Endothelial cell of umbilical vein (primary cell): Measurements from ENCODE around the gene BSND. TPM values are rescaled to one million over a fixed set of nuclear protein-coding genes. Genes with fewer than 3 reads are reported as not detected.

Experiments used
- BruUV-seq: library from RNA; stranded (reverse); fragments of 400-500 nt; replicated peaks from 2 replicates; lab custom pipeline; 2021; lab: Mats Ljungman, UMichigan
- CTCF ChIA-PET: fragments of 300-600, 350-600 bp; sonication (Branson Sonifier 250); formaldehyde crosslinking; loops from one replicate; lab custom pipeline; 2021; ENCODE audit warnings: antibody characterized with exemption, inconsistent platforms; lab: Charles Lee
- POLR2A ChIA-PET: fragments of 300-600, 350-600 bp; sonication (Branson Sonifier 250); formaldehyde crosslinking; loops from one replicate; lab custom pipeline; 2021; ENCODE audit warnings: antibody characterized with exemption, inconsistent platforms; lab: Charles Lee
- DNase-seq: peaks from one replicate; pipeline ENCODE4 v3.0.0-alpha.2; 2011; ENCODE audit warnings: low read depth, low spot score
- FAIRE-seq: peaks from 2 replicates; lab custom pipeline; 2011; peaks lifted over from hg19 to GRCh38; lab: Jason Lieb, UNC
- H2AFZ ChIP-seq: 2 replicates; pipeline ENCODE4 v1.6.0; 2012; ENCODE audit warnings: low read depth, low read length, control low read depth, inconsistent platforms
- H3K27ac ChIP-seq: 2 replicates; pipeline ENCODE4 v1.5.1; 2011; ENCODE audit warnings: low read depth, mild to moderate bottlenecking, control low read depth, low read length, moderate library complexity; ENCODE audit not compliant: insufficient read depth
- H3K27me3 ChIP-seq, 2 experiments: 2 replicates each; pipeline versions ENCODE4 v1.6.0 to v1.6.1; 2011; ENCODE audit warnings: low read length in 2 of 2, mixed read lengths in 1 of 2; ENCODE audit not compliant: control insufficient read depth in 2 of 2, insufficient read depth in 2 of 2
- H3K36me3 ChIP-seq, 2 experiments: 2 replicates in 1 of 2; 3 replicates in 1 of 2; pipeline ENCODE4 v1.5.1; 2011; ENCODE audit warnings: low read length in 2 of 2, mild to moderate bottlenecking in 1 of 2, moderate library complexity in 1 of 2; ENCODE audit not compliant: control insufficient read depth in 2 of 2, insufficient read depth in 2 of 2; ENCODE audit errors: extremely low read depth in 1 of 2
- H3K4me1 ChIP-seq: 3 replicates; pipeline ENCODE4 v1.5.1; 2011; ENCODE audit warnings: mild to moderate bottlenecking, low read length; ENCODE audit not compliant: control insufficient read depth, insufficient read depth; ENCODE audit errors: extremely low read depth
- H3K4me2 ChIP-seq: 2 replicates; pipeline ENCODE4 v1.6.1; 2011; ENCODE audit warnings: low read length, control low read depth, mixed read lengths; ENCODE audit not compliant: insufficient read depth
- H3K4me3 ChIP-seq, 3 experiments: fragments of 200-600 bp in 1 of 3; sonication (generic), shearing (Covaris generic) in 1 of 3; replicated peaks in 1 of 3; 2 replicates each; pipeline ENCODE4 v1.5.1; 2011 to 2016; ENCODE audit warnings: control low read depth in 3 of 3, low read length in 3 of 3, mild to moderate bottlenecking in 2 of 3, inconsistent platforms in 1 of 3, low read depth in 1 of 3, moderate library complexity in 1 of 3; ENCODE audit not compliant: insufficient read depth in 1 of 3
- H3K79me2 ChIP-seq: 2 replicates; pipeline ENCODE4 v1.6.0; 2012; ENCODE audit warnings: low read length, inconsistent platforms; ENCODE audit not compliant: control insufficient read depth, insufficient read depth
- H3K9ac ChIP-seq: replicated peaks from 2 replicates; pipeline ENCODE3; 2011; ENCODE audit warnings: low read length, control low read depth; ENCODE audit not compliant: insufficient read depth; ENCODE audit errors: extremely low read depth
- H3K9me1 ChIP-seq: replicated peaks from 3 replicates; pipeline ENCODE4 v1.6.0; 2011; ENCODE audit warnings: mild to moderate bottlenecking, low read length; ENCODE audit not compliant: control insufficient read depth, insufficient read depth; ENCODE audit errors: extremely low read depth
- H3K9me3 ChIP-seq: replicated peaks from 2 replicates; pipeline ENCODE4 v1.5.1; 2012; ENCODE audit warnings: low read length, inconsistent platforms; ENCODE audit not compliant: control insufficient read depth, insufficient read depth
- H4K20me1 ChIP-seq: replicated peaks from 2 replicates; pipeline ENCODE3; 2011; ENCODE audit warnings: mild to moderate bottlenecking, low read length; ENCODE audit not compliant: control insufficient read depth, insufficient read depth; ENCODE audit errors: extremely low read depth
- EZH2 ChIP-seq: IDR thresholded peaks from 2 replicates; pipeline ENCODE4 v1.6.1; 2012; ENCODE audit warnings: borderline replicate concordance, low read depth, mild to moderate bottlenecking, moderate library complexity, low read length, inconsistent platforms; ENCODE audit not compliant: severe bottlenecking
- FOS ChIP-seq: IDR thresholded peaks from 2 replicates; pipeline ENCODE4 v1.6.1; 2011; ENCODE audit warnings: mild to moderate bottlenecking, low read length, moderate library complexity, borderline replicate concordance; ENCODE audit not compliant: insufficient read depth
- GATA2 ChIP-seq: IDR thresholded peaks from 2 replicates; pipeline ENCODE4 v1.7.0; 2011; ENCODE audit warnings: low read depth, mild to moderate bottlenecking, moderate library complexity, mixed read lengths, low read length; ENCODE audit not compliant: insufficient read length, insufficient read depth
- JUN ChIP-seq: IDR thresholded peaks from 2 replicates; pipeline ENCODE4 v1.6.1; 2011; ENCODE audit warnings: borderline replicate concordance, low read depth; ENCODE audit not compliant: insufficient read length, insufficient read depth
- MYC ChIP-seq: IDR thresholded peaks from one replicate; pipeline ENCODE4 v1.6.1; 2011; ENCODE audit warnings: mild to moderate bottlenecking, low read depth, low read length
- POLR2A ChIP-seq: IDR thresholded peaks from 2 replicates; pipeline ENCODE4 v1.6.1; 2012; ENCODE audit warnings: low read depth, mild to moderate bottlenecking, control low read depth, low read length
- POLR2AphosphoS5 ChIP-seq: IDR thresholded peaks from 2 replicates; pipeline ENCODE4 v1.6.1; 2012; ENCODE audit warnings: low read depth, mild to moderate bottlenecking, control low read depth, low read length, moderate library complexity; ENCODE audit not compliant: insufficient read depth
- dilution Hi-C: fragments of 300-500 bp; cut with MboI; formaldehyde crosslinking; loops from one replicate; pipeline ENCODE4 v1.15.0; 2019; ENCODE audit warnings: low sequenced_read_pairs; ENCODE audit not compliant: extremely low pct_ligation_motif_present
- intact Hi-C: fragments of 100-400 bp; cut with micrococcal nuclease; formaldehyde crosslinking; loops from one replicate; pipeline ENCODE4 v1.10.0; 2022
- polyA plus RNA-seq, 4 experiments: library from polyadenylated mRNA; depleted of rRNA in 3 of 4; stranded (reverse) in 3 of 4; unstranded in 1 of 4; fragments of >200 nt; gene quantifications; 2 replicates each; pipeline versions ENCODE4 v1.2.1 to v1.2.3, GENCODE V29; 2011 to 2012; ENCODE audit warnings: missing spikeins in 1 of 4
- total RNA-seq: library from RNA; stranded (reverse); gene quantifications from 2 replicates; pipeline ENCODE4 v1.2.3, GENCODE V29; 2021
- TF ChIP-seq, protein P1 (sequence below), 2 donors: IDR thresholded peaks; 1 replicate in 1 of 2; 2 replicates in 1 of 2; pipeline ENCODE4 v1.5.1; 2011; ENCODE audit warnings: low read length in 2 of 2, mild to moderate bottlenecking in 2 of 2, moderate library complexity in 2 of 2, control low read depth in 1 of 2, inconsistent platforms in 1 of 2, low read depth in 1 of 2; ENCODE audit not compliant: insufficient read depth in 1 of 2; ENCODE audit errors: extremely low read depth in 1 of 2
- TF ChIP-seq, protein P2 (sequence below): IDR thresholded peaks from 2 replicates; pipeline ENCODE4 v1.6.1; 2011; ENCODE audit not compliant: insufficient read depth, insufficient read length

BSND gene
- total and polyA plus RNA-seq, 2 donors (not counting 3 experiments of a cell fraction or from before 2014, with no cell fraction given), result not detected

DNA sequence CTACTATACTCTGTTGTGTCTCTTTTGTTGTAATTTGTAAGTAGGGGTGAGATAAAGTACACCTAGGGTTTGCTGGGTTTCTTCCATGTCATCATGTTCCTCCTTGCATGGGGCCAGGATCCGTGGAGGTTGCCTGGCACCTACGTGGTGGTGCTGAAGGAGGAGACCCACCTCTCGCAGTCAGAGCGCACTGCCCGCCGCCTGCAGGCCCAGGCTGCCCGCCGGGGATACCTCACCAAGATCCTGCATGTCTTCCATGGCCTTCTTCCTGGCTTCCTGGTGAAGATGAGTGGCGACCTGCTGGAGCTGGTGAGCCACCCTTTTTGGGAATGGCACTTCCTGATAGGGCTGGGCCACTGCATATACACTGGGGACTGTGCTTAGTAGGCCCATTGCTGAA lies 45.0 kb downstream of the BSND start:
- POLR2A ChIA-PET, result no interaction called here
- CTCF ChIA-PET, result no interaction called here
- FAIRE-seq, result no peak

More for the DNA sequence above, 45.0 kb downstream of the BSND start:
- no peak for DNase-seq
- Histone ChIP-seq H3K36me3 (no peaks in the 10 kb centered on the region), H3K79me2 (no peaks in the 10 kb centered on the region), H2AFZ (no peak overlapping the region), H3K4me2 (no peak overlapping the region), H3K27me3 (peaks cover 33 to 36% of the 10 kb centered on the region in 2 experiments), H3K9me1 (no peaks in the 10 kb centered on the region), H3K4me3 (no peak overlapping the region), H3K9me3 (no peaks in the 10 kb centered on the region), H4K20me1 (no peaks in the 10 kb centered on the region), H3K9ac (no peak overlapping the region), H3K27ac (no peak overlapping the region), H3K4me1 (peaks cover 4% of the 10 kb centered on the region)
- BruUV-seq, result no TSS peak
- intact Hi-C loops, result no loop called here
- dilution Hi-C loops, result no loop called here
- TF ChIP-seq MYC (no peak), POLR2AphosphoS5 (no peak), GATA2 (no peak), JUN (no peak), FOS (no peak), EZH2 (no peak), POLR2A (no peak)
- TF ChIP-seq, protein P1, sequence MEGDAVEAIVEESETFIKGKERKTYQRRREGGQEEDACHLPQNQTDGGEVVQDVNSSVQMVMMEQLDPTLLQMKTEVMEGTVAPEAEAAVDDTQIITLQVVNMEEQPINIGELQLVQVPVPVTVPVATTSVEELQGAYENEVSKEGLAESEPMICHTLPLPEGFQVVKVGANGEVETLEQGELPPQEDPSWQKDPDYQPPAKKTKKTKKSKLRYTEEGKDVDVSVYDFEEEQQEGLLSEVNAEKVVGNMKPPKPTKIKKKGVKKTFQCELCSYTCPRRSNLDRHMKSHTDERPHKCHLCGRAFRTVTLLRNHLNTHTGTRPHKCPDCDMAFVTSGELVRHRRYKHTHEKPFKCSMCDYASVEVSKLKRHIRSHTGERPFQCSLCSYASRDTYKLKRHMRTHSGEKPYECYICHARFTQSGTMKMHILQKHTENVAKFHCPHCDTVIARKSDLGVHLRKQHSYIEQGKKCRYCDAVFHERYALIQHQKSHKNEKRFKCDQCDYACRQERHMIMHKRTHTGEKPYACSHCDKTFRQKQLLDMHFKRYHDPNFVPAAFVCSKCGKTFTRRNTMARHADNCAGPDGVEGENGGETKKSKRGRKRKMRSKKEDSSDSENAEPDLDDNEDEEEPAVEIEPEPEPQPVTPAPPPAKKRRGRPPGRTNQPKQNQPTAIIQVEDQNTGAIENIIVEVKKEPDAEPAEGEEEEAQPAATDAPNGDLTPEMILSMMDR (IDR thresholded peaks at IDR 0.05; ENCODE audit: extremely low read depth in 1 of 2, insufficient read depth in 1 of 2, low read depth in 1 of 2, low read length in 2 of 2), result no peak
- TF ChIP-seq, protein P2, sequence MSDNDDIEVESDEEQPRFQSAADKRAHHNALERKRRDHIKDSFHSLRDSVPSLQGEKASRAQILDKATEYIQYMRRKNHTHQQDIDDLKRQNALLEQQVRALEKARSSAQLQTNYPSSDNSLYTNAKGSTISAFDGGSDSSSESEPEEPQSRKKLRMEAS, result no peak
